ENCODE measurements around the gene GAS6.

DNA sequence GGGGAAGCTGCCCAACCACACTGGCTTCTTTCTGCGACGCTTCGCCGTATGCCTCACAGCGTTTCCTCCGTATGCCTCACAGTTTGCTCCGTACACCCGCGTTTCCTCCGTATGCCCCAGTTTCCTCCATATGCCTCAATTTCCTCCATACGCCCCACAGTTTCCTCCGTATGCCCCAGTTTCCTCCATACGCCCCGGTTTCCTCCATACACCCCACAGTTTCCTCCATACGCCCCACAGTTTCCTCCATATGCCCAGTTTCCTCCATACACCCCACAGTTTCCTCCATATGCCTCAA, 22.6 kb downstream of the GAS6 start:
- TF ChIP-seq, protein P1, sequence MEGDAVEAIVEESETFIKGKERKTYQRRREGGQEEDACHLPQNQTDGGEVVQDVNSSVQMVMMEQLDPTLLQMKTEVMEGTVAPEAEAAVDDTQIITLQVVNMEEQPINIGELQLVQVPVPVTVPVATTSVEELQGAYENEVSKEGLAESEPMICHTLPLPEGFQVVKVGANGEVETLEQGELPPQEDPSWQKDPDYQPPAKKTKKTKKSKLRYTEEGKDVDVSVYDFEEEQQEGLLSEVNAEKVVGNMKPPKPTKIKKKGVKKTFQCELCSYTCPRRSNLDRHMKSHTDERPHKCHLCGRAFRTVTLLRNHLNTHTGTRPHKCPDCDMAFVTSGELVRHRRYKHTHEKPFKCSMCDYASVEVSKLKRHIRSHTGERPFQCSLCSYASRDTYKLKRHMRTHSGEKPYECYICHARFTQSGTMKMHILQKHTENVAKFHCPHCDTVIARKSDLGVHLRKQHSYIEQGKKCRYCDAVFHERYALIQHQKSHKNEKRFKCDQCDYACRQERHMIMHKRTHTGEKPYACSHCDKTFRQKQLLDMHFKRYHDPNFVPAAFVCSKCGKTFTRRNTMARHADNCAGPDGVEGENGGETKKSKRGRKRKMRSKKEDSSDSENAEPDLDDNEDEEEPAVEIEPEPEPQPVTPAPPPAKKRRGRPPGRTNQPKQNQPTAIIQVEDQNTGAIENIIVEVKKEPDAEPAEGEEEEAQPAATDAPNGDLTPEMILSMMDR (conservative IDR thresholded peaks at IDR 0.05 in 1 of 2, IDR thresholded peaks at IDR 0.05 in 1 of 2; ENCODE audit: extremely low read depth in 1 of 2, insufficient read depth in 1 of 2, low read depth in 1 of 2, low read length in 2 of 2): no peak
- no peak for TF ChIP-seq EZH2 (IDR thresholded peaks at IDR 0.05; ENCODE audit: borderline replicate concordance, low read length)

Data from mammary epithelial cell (primary cell).